Measurements from ENCODE around the gene ZBTB7B.

GRCh38 chr1:154958681-154959425, 43.7 kb upstream of the ZBTB7B start:
- no peak for TF ChIP-seq CTCF (conservative IDR thresholded peaks at IDR 0.05)
- TF ChIP-seq EZH2 (IDR thresholded peaks at IDR 0.05; ENCODE audit: low read depth) = no peak

Data from PC-9 (cell line).